ENCODE data around the gene SDC3.

GRCh38 chr1:30895382-30895943 is 13.1 kb downstream of the SDC3 start:
- TF ChIP-seq EZH2 (IDR thresholded peaks at IDR 0.05; ENCODE audit: low read length, unreplicated experiment) (no peak), CTCF (conservative IDR thresholded peaks at IDR 0.05; ENCODE audit: low read depth, low read length) (no peak)
